RWPE2 (cell line): ENCODE data around the gene ERVW-1.

Source experiments
- ATAC-seq: fragments of 200-7000 bp; cut with Tn5 transposase; 3 replicates; pipeline ENCODE4 v1.9.1; 2021; ENCODE audit warnings: low read depth
- DNase-seq: peaks from one replicate; pipeline ENCODE4 v3.0.0-alpha.2; 2020; ENCODE audit warnings: low spot score
- H3K27ac ChIP-seq: fragments of 450-650 bp; 2 replicates; pipeline ENCODE4 v1.5.1; 2017; ENCODE audit warnings: mild to moderate bottlenecking; ENCODE audit not compliant: poor library complexity, severe bottlenecking
- H3K27me3 ChIP-seq: fragments of 250-450 bp; sonication (Bioruptor Pico); 2 replicates; pipeline ENCODE4 v1.5.1; 2021; ENCODE audit warnings: mild to moderate bottlenecking, moderate library complexity; ENCODE audit not compliant: insufficient read depth, poor library complexity, severe bottlenecking
- H3K36me3 ChIP-seq: fragments of 250-450 bp; sonication (Bioruptor Pico); 2 replicates; pipeline ENCODE4 v1.5.1; 2020; ENCODE audit warnings: low read depth, mild to moderate bottlenecking, moderate library complexity
- H3K4me1 ChIP-seq: fragments of 250-450 bp; sonication (Bioruptor Pico); 2 replicates; pipeline ENCODE4 v1.5.1; 2021; ENCODE audit warnings: mild to moderate bottlenecking, moderate library complexity; ENCODE audit not compliant: insufficient read depth, poor library complexity, severe bottlenecking
- H3K4me3 ChIP-seq: fragments of 250-450 bp; sonication (Bioruptor Pico); 2 replicates; pipeline ENCODE4 v1.5.1; 2021; ENCODE audit warnings: mild to moderate bottlenecking, moderate library complexity; ENCODE audit not compliant: severe bottlenecking
- H3K9me3 ChIP-seq: fragments of 250-450 bp; sonication (Bioruptor Pico); 2 replicates; pipeline ENCODE4 v1.5.1; 2021; ENCODE audit warnings: mild to moderate bottlenecking, moderate library complexity; ENCODE audit not compliant: severe bottlenecking
- CTCF ChIP-seq: fragments of 450-650 bp; IDR thresholded peaks from one replicate; pipeline ENCODE4 v1.5.1; 2017; ENCODE audit warnings: mild to moderate bottlenecking, moderate library complexity; ENCODE audit not compliant: poor library complexity, severe bottlenecking

Gene ERVW-1

GRCh38 chr7:92423710-92424131, 54.0 kb downstream of the ERVW-1 start:
- ATAC-seq (no peak), DNase-seq (no peak)
- no peak overlapping the region for H3K27ac ChIP-seq
- H3K36me3 ChIP-seq = no peaks in the 10 kb centered on the region
- no peak for TF ChIP-seq CTCF
- no peaks in the 10 kb centered on the region for H3K4me1 ChIP-seq
- H3K9me3 ChIP-seq = no peaks in the 10 kb centered on the region
- H3K27me3 ChIP-seq = no peaks in the 10 kb centered on the region
- H3K4me3 ChIP-seq = no peak overlapping the region

- Histone ChIP-seq H3K4me3 (no peak overlapping the region), H3K36me3 (no peaks in the 10 kb centered on the region), H3K27ac (no peak overlapping the region), H3K9me3 (no peaks in the 10 kb centered on the region), H3K27me3 (no peaks in the 10 kb centered on the region), H3K4me1 (no peaks in the 10 kb centered on the region)
- no peak for TF ChIP-seq CTCF
- DNase-seq = no peak
- ATAC-seq = no peak
These were observed 54.8 kb downstream of the ERVW-1 start for GRCh38 chr7:92422926-92423325.

- no peaks in the 10 kb centered on the region for H3K36me3 ChIP-seq
- H3K27me3 ChIP-seq = no peaks in the 10 kb centered on the region
- H3K27ac ChIP-seq = no peak overlapping the region
- no peaks in the 10 kb centered on the region for H3K9me3 ChIP-seq
- no peak for TF ChIP-seq CTCF
- H3K4me3 ChIP-seq = no peak overlapping the region
- no peaks in the 10 kb centered on the region for H3K4me1 ChIP-seq
- ATAC-seq (no peak), DNase-seq (no peak)
These were observed 55.9 kb downstream of the ERVW-1 start for GRCh38 chr7:92421676-92422435.
